GM21528 (cell line): ENCODE results near the gene KTI12.
"Not testable (repeated sequence)": the region's sequence is repeated elsewhere in the genome, so short reads cannot be mapped to it uniquely, and the experiment has no call there.

Source experiments
- ATAC-seq: cut with Tn5 transposase; IDR thresholded peaks from one replicate; pipeline ENCODE4 v1.9.1; 2021; ENCODE audit warnings: mild to moderate bottlenecking, moderate library complexity; ENCODE audit not compliant: unreplicated experiment, low FRiP score

KTI12 gene

DNA sequence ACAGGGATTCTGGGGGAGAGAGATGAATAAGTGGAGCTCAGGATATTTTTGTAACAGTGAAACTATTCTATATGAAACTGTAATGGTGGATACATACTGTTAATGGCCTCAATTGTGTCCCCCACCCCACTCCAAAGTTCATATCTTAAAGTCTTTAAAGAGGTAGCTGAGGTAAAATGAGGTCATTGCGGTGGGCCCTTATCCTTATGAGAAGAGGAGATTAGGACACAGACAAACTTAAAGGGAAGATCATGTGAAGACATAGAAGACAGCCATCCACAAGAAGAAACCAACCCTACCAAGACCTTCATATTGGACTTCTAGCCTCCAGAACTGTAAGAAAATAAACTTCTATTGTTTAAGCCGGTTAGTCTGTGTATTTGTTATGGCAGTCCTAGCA lies 11.6 kb upstream of the KTI12 start:
- ATAC-seq, result no peak

- ATAC-seq, result no peak
Observed at GRCh38 chr1:52041551-52042185, 8.1 kb upstream of the KTI12 start.

DNA sequence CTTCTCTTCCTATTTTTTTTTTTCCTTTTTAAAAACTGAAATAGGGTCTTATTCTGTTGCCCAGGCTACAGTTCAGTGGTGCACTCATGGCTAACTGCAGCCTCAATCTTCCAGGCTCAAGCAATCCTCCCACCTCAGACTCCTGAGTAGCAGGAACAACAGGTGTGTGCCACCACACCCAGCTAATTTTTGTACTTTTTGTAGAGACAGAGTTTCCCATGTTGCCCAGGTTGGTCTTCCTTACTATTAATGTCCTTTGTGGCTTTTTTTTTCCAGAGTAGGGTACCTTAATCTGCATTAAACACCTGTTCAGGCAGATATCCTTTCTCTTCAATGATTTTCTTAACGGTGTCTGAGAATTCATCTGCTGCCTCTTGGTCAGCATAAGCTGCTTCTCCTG lies 4.3 kb upstream of the KTI12 start:
- ATAC-seq, result no peak

GRCh38 chr1:52037402-52037814 lies 3.8 kb upstream of the KTI12 start:
- ATAC-seq, result no peak

- no peak for ATAC-seq
Observed at GRCh38 chr1:52034050-52034384, 407 bp upstream of the KTI12 start.

GRCh38 chr1:52032785-52033131 lies 852 bp downstream of the KTI12 start:
- no peak for ATAC-seq

DNA sequence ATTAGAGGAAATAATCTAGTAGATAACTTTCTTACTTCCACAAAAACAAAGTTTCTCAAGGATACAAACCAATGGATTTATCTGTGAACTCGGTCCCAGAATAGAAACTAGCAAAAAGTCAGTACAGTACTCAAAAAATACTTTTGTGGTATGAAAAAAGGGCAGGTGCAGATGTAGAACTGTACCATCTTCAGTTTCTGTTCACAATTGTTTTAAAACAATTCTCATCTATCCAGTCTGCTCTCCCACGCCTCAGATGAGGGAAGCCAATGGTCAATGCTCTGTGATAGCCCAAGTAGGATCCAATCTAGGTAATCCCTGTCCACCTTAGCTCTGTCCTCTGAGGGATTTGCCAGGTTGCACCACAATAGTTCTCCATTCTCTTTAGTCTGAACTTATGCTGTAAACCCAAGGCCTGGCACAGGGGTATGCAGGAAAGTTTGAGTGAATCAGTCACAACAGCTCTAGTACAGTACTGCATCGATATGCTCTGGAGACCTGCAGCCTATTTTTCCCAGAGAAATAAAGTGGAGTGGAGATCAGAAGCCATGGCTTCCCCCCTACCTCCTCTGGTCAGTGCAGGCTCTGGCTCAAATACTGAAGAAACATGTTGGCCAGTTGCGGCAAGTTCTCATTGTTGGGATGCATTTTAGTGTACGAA lies 1.4 kb downstream of the KTI12 start:
- ATAC-seq, result no peak

DNA sequence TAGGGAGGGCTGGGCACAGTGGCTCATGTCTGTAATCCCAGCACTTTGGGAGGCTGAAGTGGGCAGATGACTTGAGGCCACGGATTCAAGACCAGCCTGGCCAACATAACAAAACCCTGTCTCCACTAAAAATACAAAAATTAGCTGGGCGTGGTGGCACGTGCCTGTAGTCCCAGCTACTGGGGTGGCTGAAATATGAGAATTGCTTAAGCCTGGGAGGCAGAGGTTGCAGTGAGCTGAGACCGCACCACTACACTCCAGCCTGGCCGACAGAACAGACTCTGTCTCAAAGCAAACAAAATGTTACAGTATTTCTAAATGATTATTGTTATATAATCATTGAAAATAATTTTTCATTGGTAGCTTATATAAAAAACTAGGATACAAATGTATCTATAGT lies 4.8 kb downstream of the KTI12 start:
- ATAC-seq, result not testable (repeated sequence)

DNA sequence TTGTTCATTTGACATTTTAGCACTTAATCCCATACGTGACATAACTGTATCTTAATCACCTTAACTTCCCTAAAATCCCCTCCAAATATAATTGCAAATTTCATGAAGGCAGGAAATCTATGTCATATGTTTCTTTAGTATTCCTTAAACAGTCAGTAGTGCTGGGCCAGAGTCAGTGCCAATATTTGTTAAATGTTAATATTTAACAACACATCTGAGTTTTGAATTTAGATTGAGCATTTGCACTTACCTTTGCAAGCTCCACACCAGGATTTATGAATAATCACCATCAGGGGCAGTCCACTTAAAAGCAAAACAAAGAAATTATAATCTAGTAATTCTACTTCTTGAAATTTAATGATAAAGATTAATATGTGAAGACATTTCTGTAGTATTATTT lies 5.3 kb downstream of the KTI12 start:
- no peak for ATAC-seq

DNA sequence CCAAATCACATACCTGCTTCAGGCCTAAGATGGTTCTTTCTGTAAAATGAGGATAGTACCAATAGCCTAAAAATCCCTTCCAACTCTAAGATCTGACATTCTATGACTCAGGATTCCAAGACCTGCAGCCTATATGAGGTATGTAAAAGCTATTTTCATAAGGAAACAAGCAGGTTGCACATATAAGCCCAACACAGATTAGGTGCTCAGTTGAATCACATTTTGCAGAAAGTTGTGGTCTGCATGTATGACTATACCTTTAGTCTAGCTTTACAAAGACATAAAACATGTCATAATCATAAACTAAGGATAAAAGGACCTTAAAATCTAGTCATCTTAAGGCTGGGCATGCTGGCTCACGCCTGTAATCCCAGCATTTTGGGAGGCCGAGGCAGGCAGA lies 7.3 kb downstream of the KTI12 start:
- ATAC-seq, result no peak

DNA sequence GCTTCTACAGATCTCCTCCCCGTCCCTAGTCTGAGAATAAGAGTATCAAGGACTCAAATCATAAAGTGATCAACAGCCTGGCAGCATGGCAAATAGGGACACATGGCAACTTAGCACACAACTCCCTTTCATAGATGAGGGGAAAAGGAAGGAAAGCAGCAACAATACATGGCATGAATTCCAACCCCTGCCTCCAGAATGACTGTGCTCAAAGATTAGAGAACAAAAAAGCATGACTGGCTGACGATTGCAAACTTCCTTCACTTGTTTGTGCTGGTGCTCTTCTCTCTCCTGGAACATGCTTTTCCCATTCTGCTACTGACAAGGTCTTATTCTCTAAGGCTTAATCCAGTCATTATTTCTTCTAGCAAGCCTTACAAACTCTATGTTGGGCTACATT lies 11.5 kb downstream of the KTI12 start:
- no peak for ATAC-seq

DNA sequence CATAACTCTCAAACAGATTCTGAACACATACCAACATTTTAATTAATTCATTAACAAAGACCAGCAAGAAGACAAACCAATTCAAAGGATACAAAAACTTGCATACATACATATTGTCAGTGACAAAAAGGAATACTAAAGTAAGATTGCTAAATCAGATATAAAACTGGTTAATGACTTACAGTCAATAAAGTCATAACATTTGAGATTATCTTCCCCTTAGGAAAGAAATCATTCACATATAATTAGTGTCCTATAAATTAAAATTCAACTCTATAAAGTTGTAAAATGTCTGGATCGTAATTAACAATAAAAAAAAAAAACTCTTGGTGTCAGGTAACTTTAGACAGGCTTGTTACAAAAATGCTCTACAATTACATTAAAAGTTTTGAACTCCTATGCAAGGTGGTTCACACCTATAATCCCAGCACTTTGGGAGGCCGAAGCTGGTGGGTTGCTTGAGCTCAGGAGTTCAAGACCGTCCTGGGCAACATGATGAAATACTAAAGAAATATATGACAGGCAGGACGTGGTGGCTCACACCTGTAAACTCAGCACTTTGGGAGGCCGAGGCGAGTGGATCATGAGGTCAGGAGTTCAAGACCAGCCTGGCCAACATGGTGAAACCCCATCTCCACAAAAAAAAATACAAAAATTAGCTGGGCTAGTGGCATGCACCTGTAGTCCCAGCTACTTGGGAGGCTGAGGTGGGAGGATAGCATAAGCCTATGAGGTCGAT lies 25.4 kb downstream of the KTI12 start:
- ATAC-seq, result no peak

- ATAC-seq, result no peak
Observed at GRCh38 chr1:52007215-52008002, 26.2 kb downstream of the KTI12 start.

GRCh38 chr1:52006081-52006553 lies 27.5 kb downstream of the KTI12 start:
- not testable (repeated sequence) for ATAC-seq

DNA sequence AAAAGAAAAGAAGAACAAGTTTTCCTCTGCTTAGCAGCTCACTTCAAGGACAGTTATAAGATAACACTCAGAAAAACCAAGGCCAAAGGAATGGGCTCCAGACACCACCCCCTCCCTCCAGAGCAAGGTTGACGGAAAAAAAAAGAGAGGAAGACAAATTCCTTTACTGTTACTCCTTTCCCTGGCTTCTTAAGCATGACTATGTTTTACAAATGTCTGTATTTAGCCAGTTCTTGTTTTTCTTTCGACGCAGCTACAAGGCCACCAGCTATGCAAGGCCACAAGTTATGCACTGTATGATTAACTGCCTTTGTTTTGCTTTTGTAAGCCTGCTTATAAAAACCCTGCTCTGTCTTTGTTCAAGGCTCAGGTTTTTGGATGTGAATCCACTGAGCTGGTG lies 28.1 kb downstream of the KTI12 start:
- not testable (repeated sequence) for ATAC-seq

GRCh38 chr1:52003877-52004276 lies 29.7 kb downstream of the KTI12 start:
- no peak for ATAC-seq

- peak; percentile 70 for ATAC-seq
Observed at GRCh38 chr1:52002038-52002917, 31.3 kb downstream of the KTI12 start.

DNA sequence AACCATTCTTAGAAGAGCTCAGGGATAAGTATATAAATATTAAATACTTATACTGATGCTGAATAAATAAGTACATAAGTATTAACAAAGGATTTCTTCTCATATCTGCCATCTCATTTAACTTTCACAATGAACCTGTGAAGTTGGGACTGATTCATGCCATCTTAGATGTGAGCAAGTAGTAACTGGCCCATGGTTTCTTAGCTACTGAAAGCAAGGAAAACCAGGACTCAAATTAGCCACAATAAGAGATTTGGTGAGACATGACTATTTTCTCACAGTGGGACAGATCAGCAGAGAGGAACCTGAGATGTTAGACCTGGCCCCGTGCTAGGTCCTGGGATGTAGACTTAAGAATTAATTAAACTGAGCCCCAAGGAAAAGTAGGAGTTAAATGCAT lies 34.9 kb downstream of the KTI12 start:
- ATAC-seq, result no peak

GRCh38 chr1:51997974-51998382 lies 35.6 kb downstream of the KTI12 start:
- ATAC-seq, result no peak

- ATAC-seq, result no peak
Observed at GRCh38 chr1:51990478-51990965, 43.1 kb downstream of the KTI12 start, which contains the start of gene RAB3B. RAB3B (minus strand) TSS chr1:51990700; CDS start chr1:51977117, 13,583 bp downstream.
